Activated CD8-positive, alpha-beta memory T cell treated with anti-CD3 and anti-CD28 coated beads, Interleukin-2, amount 10 ng/mL, durations not matched to agents 7 days and 5 days (primary cell): ENCODE data around the gene EPN1. TPM values are rescaled to one million over a fixed set of nuclear protein-coding genes. Genes with fewer than 3 reads are reported as not detected.

Source experiments
- ATAC-seq: fragments of 150-1000 bp; cut with Tn5 transposase; one replicate; pipeline ENCODE4 v1.10.0; 2021; ENCODE audit warnings: moderate library complexity
- CTCF ChIA-PET: fragments of 350-600 bp; sonication (Branson Sonifier 250); formaldehyde crosslinking; loops from one replicate; lab custom pipeline; 2021; ENCODE audit warnings: antibody characterized with exemption; lab: Charles Lee
- DNase-seq: peaks from one replicate; pipeline ENCODE4 v3.0.0-alpha.2; 2020
- H3K27ac Mint-ChIP-seq: one replicate; pipeline ENCODE4 v1.8.0; 2021; ENCODE audit warnings: mild to moderate bottlenecking, mixed read lengths
- H3K27me3 Mint-ChIP-seq: one replicate; pipeline ENCODE4 v1.8.0; 2021; ENCODE audit warnings: mixed read lengths
- H3K36me3 Mint-ChIP-seq: one replicate; pipeline ENCODE4 v1.8.0; 2021; ENCODE audit warnings: mild to moderate bottlenecking, mixed read lengths
- H3K4me1 Mint-ChIP-seq: one replicate; pipeline ENCODE4 v1.8.0; 2021; ENCODE audit warnings: mixed read lengths
- H3K4me3 Mint-ChIP-seq: one replicate; pipeline ENCODE4 v1.8.0; 2021; ENCODE audit warnings: mild to moderate bottlenecking, moderate library complexity, mixed read lengths
- H3K9me3 Mint-ChIP-seq: one replicate; pipeline ENCODE4 v1.8.0; 2022; ENCODE audit warnings: low read depth, mixed read lengths
- total RNA-seq, 2 experiments: library from RNA; stranded (reverse); gene quantifications; one replicate each; pipeline ENCODE4 v1.2.3, GENCODE V29; 2021

The EPN1 gene
- total RNA-seq, 2 experiments from 2014 or later = 55.7 to 63.7 TPM

GRCh38 chr19:55649268-55650125, 25.5 kb upstream of the EPN1 start:
- Mint-ChIP-seq H3K27ac (no peak overlapping the region), H3K4me3 (peak overlapping the region; percentile 63), H3K36me3 (peaks cover 8% of the 10 kb centered on the region), H3K9me3 (no peaks in the 10 kb centered on the region), H3K27me3 (no peaks in the 10 kb centered on the region), H3K4me1 (peaks cover 26% of the 10 kb centered on the region)
- CTCF ChIA-PET = interaction anchor here (1.1 to 5.5 kb wide), 4 partner anchors 10 to 509 kb away, joined by 3 to 74 read pairs (median 4); no protein-coding TSS in a partner anchor
- DNase-seq = no peak
- no peak for ATAC-seq

GRCh38 chr19:55650126-55650557, 24.9 kb upstream of the EPN1 start:
- CTCF ChIA-PET = interaction anchor here (1.3 to 5.5 kb wide), 2 partner anchors 16 to 509 kb away, joined by 4 to 74 read pairs; no protein-coding TSS in a partner anchor
- H3K4me1 Mint-ChIP-seq = peaks cover 21% of the 10 kb centered on the region

GRCh38 chr19:55650602-55651230, 24.3 kb upstream of the EPN1 start:
- Mint-ChIP-seq H3K27me3 (no peaks in the 10 kb centered on the region), H3K27ac (no peak overlapping the region), H3K4me1 (peaks cover 16% of the 10 kb centered on the region), H3K4me3 (no peak overlapping the region), H3K9me3 (no peaks in the 10 kb centered on the region), H3K36me3 (peaks cover 6% of the 10 kb centered on the region)
- DNase-seq (no peak), ATAC-seq (no peak)
- CTCF ChIA-PET = interaction anchor here (5.5 kb wide), 1 partner anchor 16 kb away, joined by 74 read pairs; no protein-coding TSS in a partner anchor

More at GRCh38 chr19:55650126-55650557, 24.9 kb upstream of the EPN1 start:
- Mint-ChIP-seq H3K27ac (no peak overlapping the region), H3K36me3 (peaks cover 8% of the 10 kb centered on the region), H3K27me3 (no peaks in the 10 kb centered on the region), H3K4me3 (no peak overlapping the region), H3K9me3 (no peaks in the 10 kb centered on the region)
- ATAC-seq = no peak
- no peak for DNase-seq

- no peak for ATAC-seq
- Mint-ChIP-seq H3K4me3 (no peak overlapping the region), H3K27me3 (no peaks in the 10 kb centered on the region), H3K27ac (no peak overlapping the region), H3K9me3 (no peaks in the 10 kb centered on the region), H3K36me3 (peaks cover 11% of the 10 kb centered on the region), H3K4me1 (peaks cover 20% of the 10 kb centered on the region)
- DNase-seq = no peak
- CTCF ChIA-PET = no interaction called here
These were observed 23.8 kb upstream of the EPN1 start for GRCh38 chr19:55651236-55651635.

- H3K36me3 Mint-ChIP-seq = peaks cover 23% of the 10 kb centered on the region
- peak overlapping the region; percentile 13 for H3K4me3 Mint-ChIP-seq
- no peak for ATAC-seq
These were observed 22.5 kb upstream of the EPN1 start for GRCh38 chr19:55652311-55653128.

GRCh38 chr19:55653651-55654322, 21.2 kb upstream of the EPN1 start:
- Mint-ChIP-seq H3K4me3 (peak overlapping the region; percentile 88), H3K4me1 (peaks cover 35% of the 10 kb centered on the region), H3K27ac (peak overlapping the region; percentile 95), H3K9me3 (no peaks in the 10 kb centered on the region), H3K36me3 (peaks cover 27% of the 10 kb centered on the region), H3K27me3 (no peaks in the 10 kb centered on the region)
- CTCF ChIA-PET = interaction anchor here (0.7 to 3.9 kb wide), 27 partner anchors 10 to 679 kb away, joined by 3 to 104 read pairs (median 4); partner anchors contain the start of genes FIZ1, ZNF524, ZNF581 and ZNF628
- ATAC-seq (peak; percentile 57), DNase-seq (peak; percentile 98)

More at GRCh38 chr19:55652311-55653128, 22.5 kb upstream of the EPN1 start:
- H3K4me1 Mint-ChIP-seq = peaks cover 28% of the 10 kb centered on the region
- no peaks in the 10 kb centered on the region for H3K9me3 Mint-ChIP-seq
- H3K27ac Mint-ChIP-seq = no peak overlapping the region
- CTCF ChIA-PET = interaction anchor here (0.7 to 3.9 kb wide), 15 partner anchors 9 to 681 kb away, joined by 3 to 104 read pairs (median 4); partner anchors contain the start of genes FIZ1, ZNF524, ZNF581 and ZNF628
- H3K27me3 Mint-ChIP-seq = no peaks in the 10 kb centered on the region
- no peak for DNase-seq

- peak overlapping the region; percentile 95 for H3K27ac Mint-ChIP-seq
- peak overlapping the region; percentile 88 for H3K4me3 Mint-ChIP-seq
- no peaks in the 10 kb centered on the region for H3K9me3 Mint-ChIP-seq
- ATAC-seq (peak; percentile 81), DNase-seq (peak; percentile 100)
- peaks cover 29% of the 10 kb centered on the region for H3K36me3 Mint-ChIP-seq
- H3K4me1 Mint-ChIP-seq = peaks cover 35% of the 10 kb centered on the region
- CTCF ChIA-PET = interaction anchor here (0.9 to 3.9 kb wide), 14 partner anchors 11 to 177 kb away, joined by 3 to 104 read pairs (median 5); partner anchors contain the start of genes FIZ1, ZNF524, ZNF581 and ZNF784
- no peaks in the 10 kb centered on the region for H3K27me3 Mint-ChIP-seq
These were observed 20.6 kb upstream of the EPN1 start for GRCh38 chr19:55654323-55654867.

- ATAC-seq (peak; percentile 57), DNase-seq (peak; percentile 97)
- peaks cover 37% of the 10 kb centered on the region for H3K4me1 Mint-ChIP-seq
- no peaks in the 10 kb centered on the region for H3K9me3 Mint-ChIP-seq
- peaks cover 32% of the 10 kb centered on the region for H3K36me3 Mint-ChIP-seq
- H3K27ac Mint-ChIP-seq = peak within 1 kb of the TSS; percentile 95
- peak within 1 kb of the TSS; percentile 88 for H3K4me3 Mint-ChIP-seq
- CTCF ChIA-PET = interaction anchor here (0.9 to 3.9 kb wide), 14 partner anchors 11 to 178 kb away, joined by 3 to 104 read pairs (median 5); partner anchors contain the start of genes FIZ1, ZNF524, ZNF581 and ZNF784
- H3K27me3 Mint-ChIP-seq = no peaks in the 10 kb centered on the region
These were observed 20.0 kb upstream of the EPN1 start, which contains the start of gene U2AF2 for GRCh38 chr19:55654868-55655647. TSS of gene U2AF2 (plus strand) at chr19:55655035. CDS start at chr19:55655105, 70 bp downstream.

- H3K36me3 Mint-ChIP-seq = peaks cover 38% of the 10 kb centered on the region
- peaks cover 37% of the 10 kb centered on the region for H3K4me1 Mint-ChIP-seq
- ATAC-seq (no peak), DNase-seq (no peak)
- CTCF ChIA-PET = interaction anchor here (2.3 kb wide), 1 partner anchor 23 kb away, joined by 14 read pairs; no protein-coding TSS in a partner anchor
- H3K4me3 Mint-ChIP-seq = peak overlapping the region; percentile 88
- peak overlapping the region; percentile 95 for H3K27ac Mint-ChIP-seq
- H3K27me3 Mint-ChIP-seq = no peaks in the 10 kb centered on the region
- H3K9me3 Mint-ChIP-seq = no peaks in the 10 kb centered on the region
These were observed 19.4 kb upstream of the EPN1 start for GRCh38 chr19:55655648-55656040.

GRCh38 chr19:55656552-55656951, 18.5 kb upstream of the EPN1 start:
- CTCF ChIA-PET = interaction anchor here (0.8 to 2.3 kb wide), 11 partner anchors 14 to 484 kb away, joined by 3 to 14 read pairs (median 4); no protein-coding TSS in a partner anchor
- ATAC-seq (no peak), DNase-seq (no peak)
- Mint-ChIP-seq H3K36me3 (peaks cover 43% of the 10 kb centered on the region), H3K27me3 (no peaks in the 10 kb centered on the region), H3K27ac (peak overlapping the region; percentile 95), H3K4me1 (peaks cover 39% of the 10 kb centered on the region), H3K9me3 (no peaks in the 10 kb centered on the region), H3K4me3 (peak overlapping the region; percentile 88)
